OCI-LY7 (cell line): ENCODE measurements around the gene LPCAT3. TPM values are rescaled to one million over a fixed set of nuclear protein-coding genes. Genes with fewer than 3 reads are reported as not detected.
A peak's percentile ranks its signal among the peaks of the same experiment; 100 is the strongest.

ENCODE experiments used
- BruUV-seq: library from RNA; stranded (reverse); fragments of 400-500 nt; replicated peaks from 2 replicates; lab custom pipeline; 2021; lab: Mats Ljungman, UMichigan
- CTCF ChIA-PET: fragments of 300-600 bp; sonication (Branson Sonifier 250); formaldehyde crosslinking; loops from one replicate; lab custom pipeline; 2022; ENCODE audit warnings: antibody characterized with exemption; ENCODE audit not compliant: unreplicated experiment; lab: Charles Lee
- POLR2A ChIA-PET: fragments of 300-600 bp; sonication (Branson Sonifier 250); formaldehyde crosslinking; loops from one replicate; lab custom pipeline; 2022; ENCODE audit warnings: antibody characterized with exemption; lab: Charles Lee
- DNase-seq: peaks from one replicate; pipeline ENCODE4 v3.0.0-alpha.2; 2015; ENCODE audit warnings: low spot score
- H2AFZ ChIP-seq: fragments of 200-600 bp; sonication (generic), shearing (Covaris generic); 2 replicates; pipeline ENCODE4 v1.6.1; 2014; ENCODE audit warnings: mild to moderate bottlenecking, antibody characterized with exemption, low read length, moderate library complexity
- H3K27ac ChIP-seq: fragments of 200-600 bp; sonication (generic); 2 replicates; pipeline ENCODE4 v1.5.1; 2014; ENCODE audit warnings: mixed run types, low read depth, mild to moderate bottlenecking, moderate library complexity, low read length, inconsistent platforms; ENCODE audit not compliant: poor library complexity, severe bottlenecking
- H3K36me3 ChIP-seq: fragments of 200-600 bp; sonication (generic); 2 replicates; pipeline ENCODE4 v1.6.1; 2014; ENCODE audit warnings: mild to moderate bottlenecking, antibody characterized with exemption, low read length, moderate library complexity, mixed read lengths; ENCODE audit not compliant: insufficient read depth
- H3K4me1 ChIP-seq: fragments of 200-600 bp; sonication (generic); 2 replicates; pipeline ENCODE4 v1.5.1; 2014; ENCODE audit warnings: mild to moderate bottlenecking, low read length; ENCODE audit not compliant: insufficient read depth, poor library complexity, severe bottlenecking
- H3K4me2 ChIP-seq: fragments of 200-600 bp; sonication (generic); 2 replicates; pipeline ENCODE4 v1.6.1; 2014; ENCODE audit warnings: mild to moderate bottlenecking, low read length
- H3K4me3 ChIP-seq: fragments of 200-600 bp; sonication (generic); 2 replicates; pipeline ENCODE4 v1.5.1; 2014; ENCODE audit warnings: mild to moderate bottlenecking, low read depth, low read length; ENCODE audit not compliant: poor library complexity, severe bottlenecking
- H3K79me2 ChIP-seq: fragments of 200-600 bp; sonication (generic); 2 replicates; pipeline ENCODE4 v1.6.1; 2016; ENCODE audit warnings: low read depth, mild to moderate bottlenecking, low read length, moderate library complexity, mixed read lengths; ENCODE audit not compliant: insufficient read depth
- H3K9me2 ChIP-seq: fragments of 200-600 bp; sonication (generic); 2 replicates; pipeline ENCODE4 v1.6.1; 2016; ENCODE audit warnings: mild to moderate bottlenecking, low read length, mixed read lengths; ENCODE audit not compliant: insufficient read depth
- H3K9me3 ChIP-seq: fragments of 200-600 bp; sonication (generic); 2 replicates; pipeline ENCODE4 v1.6.1; 2014; ENCODE audit warnings: mild to moderate bottlenecking, mixed run types, low read length, mixed read lengths
- H4K20me1 ChIP-seq: fragments of 200-600 bp; sonication (generic); 2 replicates; pipeline ENCODE4 v1.6.1; 2014; ENCODE audit warnings: mild to moderate bottlenecking, antibody characterized with exemption, low read length, moderate library complexity, mixed read lengths; ENCODE audit not compliant: insufficient read depth
- CTCF ChIP-seq: fragments of 200-600 bp; sonication (generic); conservative IDR thresholded peaks from 2 replicates; pipeline ENCODE4 v1.5.1; 2014; ENCODE audit warnings: mild to moderate bottlenecking, antibody characterized with exemption, low read length, moderate library complexity, mixed read lengths
- EZH2phosphoT487 ChIP-seq: fragments of 200-600 bp; sonication (generic); IDR thresholded peaks from 2 replicates; pipeline ENCODE4 v1.6.1; 2018; ENCODE audit warnings: low read depth, borderline replicate concordance, mild to moderate bottlenecking, mixed run types, antibody characterized with exemption, low read length, moderate library complexity, mixed read lengths
- intact Hi-C: fragments of 100-400 bp; cut with micrococcal nuclease; formaldehyde crosslinking; loops from one replicate; pipeline ENCODE4 v1.10.0; 2022; ENCODE audit not compliant: unreplicated experiment
- total RNA-seq, 2 experiments: library from RNA; depleted of rRNA in 1 of 2; stranded (reverse); fragments of >200 nt in 1 of 2; shearing (Covaris generic) in 1 of 2; gene quantifications; 2 replicates each; pipeline ENCODE4 v1.2.3, GENCODE V29; 2014 to 2022

Gene LPCAT3
- total RNA-seq, 2 experiments from 2014 or later = 17.4 to 29.7 TPM

DNA sequence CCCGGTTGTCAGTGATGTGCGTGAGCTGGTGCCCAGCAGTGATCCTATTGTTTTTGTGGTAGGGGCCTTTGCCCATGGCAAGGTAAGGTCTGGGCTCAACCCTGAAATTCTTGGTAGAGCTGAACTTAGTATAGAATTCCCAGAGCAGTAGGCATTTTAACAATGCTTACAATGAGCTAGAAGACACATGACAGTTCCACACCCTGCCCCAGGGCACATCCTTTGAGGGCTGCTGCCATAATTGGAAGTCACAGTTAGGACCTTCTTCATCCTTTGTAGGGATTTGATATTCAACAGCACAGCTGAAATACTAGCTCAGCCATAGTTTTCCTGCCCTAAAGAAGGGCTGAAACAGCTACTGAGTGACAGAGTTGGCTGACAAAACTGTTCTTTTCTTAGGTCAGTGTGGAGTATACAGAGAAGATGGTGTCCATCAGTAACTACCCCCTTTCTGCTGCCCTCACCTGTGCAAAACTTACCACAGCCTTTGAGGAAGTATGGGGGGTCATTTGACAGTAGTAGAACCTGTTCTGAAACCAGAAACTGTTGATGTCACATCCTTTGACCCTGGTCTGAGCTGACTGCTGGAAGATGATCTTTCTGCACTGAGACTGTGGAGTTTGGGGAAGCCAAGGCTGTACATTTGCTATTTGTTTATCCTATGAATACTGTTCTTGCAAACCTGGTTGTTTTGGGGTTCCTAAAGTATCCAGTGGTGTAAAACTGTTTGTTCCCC lies 42.8 kb downstream of the LPCAT3 start:
- H3K4me1 ChIP-seq = peaks cover 43% of the 10 kb centered on the region
- no TSS peak for BruUV-seq
- no peaks in the 10 kb centered on the region for H4K20me1 ChIP-seq
- peaks cover 36% of the 10 kb centered on the region for H3K79me2 ChIP-seq
- H3K9me2 ChIP-seq = no peaks in the 10 kb centered on the region
- ChIA-PET POLR2A (interaction anchor here (0.5 to 2.6 kb wide), 7 partner anchors 19 to 456 kb away, joined by 3 to 16 read pairs (median 4); partner anchors contain the start of genes C12orf57, LPCAT3 and RNU7-1), CTCF (no interaction called here)
- intact Hi-C loops = no loop called here
- no peaks in the 10 kb centered on the region for H3K9me3 ChIP-seq
- H2AFZ ChIP-seq = no peak overlapping the region
- DNase-seq = no peak
- no peak for TF ChIP-seq CTCF
- H3K27ac ChIP-seq = peak overlapping the region; percentile 9
- no peak overlapping the region for H3K4me3 ChIP-seq
- H3K4me2 ChIP-seq = no peak overlapping the region
- peaks cover 78% of the 10 kb centered on the region for H3K36me3 ChIP-seq

- POLR2A ChIA-PET = interaction anchor here (0.5 to 2.6 kb wide), 4 partner anchors 18 to 121 kb away, joined by 3 to 16 read pairs (median 6); partner anchors contain the start of genes C12orf57, LPCAT3 and RNU7-1
- no peak for DNase-seq
- intact Hi-C loops = loop anchor here (5.0 kb wide), 2 partner anchors 37 to 122 kb away; partner anchors contain the start of genes CDCA3 and USP5
- Histone ChIP-seq H3K4me2 (peak overlapping the region; percentile 27), H3K4me1 (peaks cover 44% of the 10 kb centered on the region), H3K36me3 (peaks cover 76% of the 10 kb centered on the region), H3K4me3 (no peak overlapping the region), H4K20me1 (0 out of 2 replicates have a peak, but pooled peaks cover under 1% of the 10 kb centered on the region), H3K9me3 (no peaks in the 10 kb centered on the region), H3K27ac (peak overlapping the region; percentile 23), H3K79me2 (peaks cover 49% of the 10 kb centered on the region), H2AFZ (no peak overlapping the region), H3K9me2 (no peaks in the 10 kb centered on the region)
- no peak for TF ChIP-seq EZH2phosphoT487
- CTCF ChIA-PET = interaction anchor here (0.6 to 0.7 kb wide), 2 partner anchors 13 to 149 kb away, joined by 3 read pairs; no protein-coding TSS in a partner anchor
- no TSS peak for BruUV-seq
Measured at GRCh38 chr12:6974180-6974579, 44.1 kb downstream of the LPCAT3 start.

GRCh38 chr12:6970096-6970527 lies 48.2 kb downstream of the LPCAT3 start:
- peak overlapping the region; percentile 64 for H3K27ac ChIP-seq
- no peaks in the 10 kb centered on the region for H3K9me3 ChIP-seq
- ChIA-PET POLR2A (interaction anchor here (0.6 to 1.3 kb wide), 3 partner anchors 10 to 218 kb away, joined by 3 to 4 read pairs (median 4); partner anchors contain the start of genes C12orf57 and RNU7-1), CTCF (no interaction called here)
- TF ChIP-seq EZH2phosphoT487 = no peak
- 0 out of 2 replicates have a peak, but pooled peaks cover 3% of the 10 kb centered on the region for H4K20me1 ChIP-seq
- H3K4me2 ChIP-seq = peak overlapping the region; percentile 79
- no peaks in the 10 kb centered on the region for H3K9me2 ChIP-seq
- DNase-seq = no peak
- peaks cover 66% of the 10 kb centered on the region for H3K79me2 ChIP-seq
- intact Hi-C loops = loop anchor here (1.0 to 5.0 kb wide), 4 partner anchors 33 to 118 kb away; partner anchors contain the start of genes CDCA3 and USP5
- H3K4me1 ChIP-seq = peaks cover 70% of the 10 kb centered on the region
- peak overlapping the region; percentile 99 for H3K4me3 ChIP-seq
- BruUV-seq = no TSS peak
- H3K36me3 ChIP-seq = peaks cover 76% of the 10 kb centered on the region
- H2AFZ ChIP-seq = no peak overlapping the region
